Measurements from ENCODE around the gene MEG3. TPM values are rescaled to one million over a fixed set of nuclear protein-coding genes. Genes with fewer than 3 reads are reported as not detected.

The MEG3 gene
- total RNA-seq, 1 experiment from 2014 or later, result not detected

DNA sequence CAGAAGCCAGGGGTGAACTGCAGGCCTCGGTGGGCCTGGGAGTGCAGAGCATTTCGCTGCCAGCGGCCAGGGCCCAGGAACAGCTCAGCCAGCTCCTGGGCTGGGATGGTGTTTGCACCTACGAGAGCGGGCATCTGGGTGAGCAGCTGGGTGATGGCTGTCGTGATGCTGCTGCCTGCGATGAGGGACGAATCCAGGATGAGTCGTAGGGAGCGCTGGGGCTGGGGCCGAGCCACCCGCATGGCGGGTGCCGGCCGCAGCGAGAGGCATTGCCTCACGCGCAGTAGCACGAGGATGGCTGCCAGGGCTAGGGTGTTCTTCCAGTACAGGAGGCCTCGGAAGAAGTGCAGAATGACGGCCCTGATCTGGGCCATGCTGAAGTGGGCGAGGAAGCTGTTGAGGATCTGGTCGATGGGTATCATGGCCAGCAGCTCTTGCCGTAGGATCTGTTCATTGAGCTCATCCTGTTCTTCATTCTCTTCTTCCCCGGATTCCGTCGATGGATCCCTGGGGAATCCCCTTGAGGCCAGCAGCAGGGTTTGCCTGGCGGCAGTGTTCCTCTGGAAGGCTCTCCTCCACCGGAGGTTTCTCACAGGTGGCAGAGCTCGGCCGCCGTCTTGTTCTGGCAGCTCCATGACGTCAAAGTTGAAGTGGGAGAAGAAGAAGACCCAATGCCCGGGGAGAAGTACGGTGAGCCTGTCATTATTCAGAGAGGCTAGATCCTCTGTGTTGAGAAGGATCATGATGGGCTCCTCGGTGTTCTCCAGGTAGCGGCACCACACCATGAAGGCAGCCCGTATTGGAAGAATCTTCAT is 55.5 kb downstream of the MEG3 start:
- intact Hi-C loops (cut with micrococcal nuclease; ENCODE audit: unreplicated experiment), result no loop called here
- H3K27ac Mint-ChIP-seq (ENCODE audit: unreplicated experiment), result no peak overlapping the region
- CTCF ChIA-PET, result interaction anchor here (0.5 kb wide), 1 partner anchor 12 kb away, joined by 5 read pairs; no protein-coding TSS in a partner anchor
- H3K4me3 Mint-ChIP-seq (ENCODE audit: low read depth, unreplicated experiment), result no peak overlapping the region
- no peak for DNase-seq
- peaks cover 16% of the 10 kb centered on the region for H3K9me3 Mint-ChIP-seq (ENCODE audit: low read depth, unreplicated experiment)
- TF ChIP-seq, protein P1, sequence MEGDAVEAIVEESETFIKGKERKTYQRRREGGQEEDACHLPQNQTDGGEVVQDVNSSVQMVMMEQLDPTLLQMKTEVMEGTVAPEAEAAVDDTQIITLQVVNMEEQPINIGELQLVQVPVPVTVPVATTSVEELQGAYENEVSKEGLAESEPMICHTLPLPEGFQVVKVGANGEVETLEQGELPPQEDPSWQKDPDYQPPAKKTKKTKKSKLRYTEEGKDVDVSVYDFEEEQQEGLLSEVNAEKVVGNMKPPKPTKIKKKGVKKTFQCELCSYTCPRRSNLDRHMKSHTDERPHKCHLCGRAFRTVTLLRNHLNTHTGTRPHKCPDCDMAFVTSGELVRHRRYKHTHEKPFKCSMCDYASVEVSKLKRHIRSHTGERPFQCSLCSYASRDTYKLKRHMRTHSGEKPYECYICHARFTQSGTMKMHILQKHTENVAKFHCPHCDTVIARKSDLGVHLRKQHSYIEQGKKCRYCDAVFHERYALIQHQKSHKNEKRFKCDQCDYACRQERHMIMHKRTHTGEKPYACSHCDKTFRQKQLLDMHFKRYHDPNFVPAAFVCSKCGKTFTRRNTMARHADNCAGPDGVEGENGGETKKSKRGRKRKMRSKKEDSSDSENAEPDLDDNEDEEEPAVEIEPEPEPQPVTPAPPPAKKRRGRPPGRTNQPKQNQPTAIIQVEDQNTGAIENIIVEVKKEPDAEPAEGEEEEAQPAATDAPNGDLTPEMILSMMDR (IDR thresholded peaks at IDR 0.05; ENCODE audit: unreplicated experiment), result no peak
- no peaks in the 10 kb centered on the region for H3K4me1 Mint-ChIP-seq (ENCODE audit: low read depth, unreplicated experiment)
- no peaks in the 10 kb centered on the region for H3K27me3 Mint-ChIP-seq (ENCODE audit: unreplicated experiment)
- peaks cover 5% of the 10 kb centered on the region for H3K36me3 Mint-ChIP-seq (ENCODE audit: insufficient read depth, unreplicated experiment)
- no TSS peak for BruUV-seq (replicated peaks)

DNA sequence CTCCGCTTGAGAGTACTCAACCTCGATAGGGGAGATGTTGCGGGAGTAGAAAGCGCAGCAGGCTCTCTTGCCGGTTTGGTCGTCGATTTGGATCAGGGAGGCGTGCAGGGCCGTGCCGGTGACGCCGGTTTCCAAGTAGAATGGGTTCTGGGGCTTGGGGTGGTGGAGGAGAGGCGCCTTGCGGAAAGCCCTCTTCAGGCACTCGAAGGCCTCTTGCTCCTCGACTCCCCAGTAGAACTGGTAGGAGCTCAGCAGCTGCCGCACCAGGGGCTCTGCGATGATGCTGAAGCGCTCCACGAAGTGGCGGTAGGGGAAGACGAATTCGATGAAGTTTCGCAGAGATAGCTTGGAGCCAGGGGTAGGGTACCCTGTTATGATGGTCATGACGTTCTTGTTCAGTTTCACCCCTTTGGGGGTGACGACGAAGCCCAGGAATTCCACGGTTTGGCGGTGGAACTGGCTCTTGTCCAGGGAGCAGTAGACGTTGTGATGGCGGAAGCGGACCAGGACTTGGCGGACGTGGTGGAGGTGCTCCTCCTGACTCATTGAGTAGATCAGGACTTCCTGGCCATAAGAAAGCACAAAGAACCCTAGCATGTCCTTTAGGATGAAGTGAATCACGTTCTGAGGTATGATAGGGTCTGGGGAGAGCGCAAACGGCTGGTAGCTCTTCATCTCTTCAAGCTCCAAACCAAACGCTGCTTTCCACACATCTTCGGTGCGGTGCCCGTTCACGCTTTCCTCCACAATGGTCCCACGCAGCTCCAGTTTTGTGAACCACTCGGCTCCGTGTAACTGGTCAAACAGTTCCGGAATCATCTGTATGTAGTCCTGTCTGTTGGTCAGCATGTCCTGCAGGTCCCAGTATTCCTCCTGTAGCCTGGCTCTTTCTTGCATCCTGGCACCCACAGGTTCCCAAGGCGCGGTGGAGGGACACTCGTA is 56.4 kb downstream of the MEG3 start:
- no TSS peak for BruUV-seq (replicated peaks)
- Mint-ChIP-seq H3K36me3 (ENCODE audit: insufficient read depth, unreplicated experiment) (peaks cover 5% of the 10 kb centered on the region), H3K4me3 (ENCODE audit: low read depth, unreplicated experiment) (no peak overlapping the region), H3K9me3 (ENCODE audit: low read depth, unreplicated experiment) (peaks cover 16% of the 10 kb centered on the region), H3K4me1 (ENCODE audit: low read depth, unreplicated experiment) (no peaks in the 10 kb centered on the region), H3K27ac (ENCODE audit: unreplicated experiment) (no peak overlapping the region), H3K27me3 (ENCODE audit: unreplicated experiment) (no peaks in the 10 kb centered on the region)
- intact Hi-C loops (cut with micrococcal nuclease; ENCODE audit: unreplicated experiment), result no loop called here
- CTCF ChIA-PET, result interaction anchor here (0.5 kb wide), 1 partner anchor 12 kb away, joined by 5 read pairs; no protein-coding TSS in a partner anchor
- TF ChIP-seq, protein P1 (IDR thresholded peaks at IDR 0.05; ENCODE audit: unreplicated experiment), result no peak
- DNase-seq, result no peak

DNA sequence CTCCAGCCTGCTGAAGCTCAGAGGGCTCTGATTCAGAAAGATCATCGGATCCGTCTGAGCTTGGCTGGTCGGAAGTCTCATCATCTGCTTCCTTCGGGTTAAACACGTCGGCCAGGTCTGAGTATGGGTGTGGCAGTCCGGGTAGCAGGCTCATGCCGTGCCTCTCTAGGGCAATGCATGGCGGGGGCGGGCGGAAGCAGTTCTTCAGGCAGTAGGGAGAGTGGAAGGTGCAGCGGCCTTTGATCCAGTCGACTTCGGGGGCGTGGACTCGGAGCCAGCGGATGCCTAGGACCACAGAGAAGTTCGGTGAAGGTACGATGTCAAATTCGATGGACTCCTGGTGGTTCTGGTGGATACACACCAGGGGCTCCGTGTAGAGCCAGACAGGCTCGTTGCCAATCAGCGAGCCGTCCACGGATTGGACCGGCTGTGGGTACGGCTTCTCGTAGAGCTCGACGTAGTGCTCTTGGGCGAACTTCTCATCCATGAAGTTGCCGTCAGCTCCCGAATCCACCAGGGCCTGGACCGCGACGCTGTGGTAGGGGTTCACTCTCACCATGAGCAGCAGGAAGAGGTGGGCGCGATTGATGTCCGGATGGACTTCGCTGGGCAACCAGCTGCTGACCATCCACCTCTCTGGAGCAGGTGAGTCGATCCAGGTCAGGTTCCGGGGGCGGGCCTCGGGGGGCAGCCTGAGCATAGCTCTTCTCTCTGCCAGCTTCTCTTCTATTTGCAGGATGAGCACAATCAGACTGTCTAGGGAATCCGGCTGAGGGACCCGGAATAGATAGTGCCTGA is 57.3 kb downstream of the MEG3 start:
- H3K9me3 Mint-ChIP-seq (ENCODE audit: low read depth, unreplicated experiment), result peaks cover 16% of the 10 kb centered on the region
- CTCF ChIA-PET, result no interaction called here
- H3K4me1 Mint-ChIP-seq (ENCODE audit: low read depth, unreplicated experiment), result no peaks in the 10 kb centered on the region
- TF ChIP-seq, protein P1 (IDR thresholded peaks at IDR 0.05; ENCODE audit: unreplicated experiment), result no peak
- BruUV-seq (replicated peaks), result no TSS peak
- no peak overlapping the region for H3K27ac Mint-ChIP-seq (ENCODE audit: unreplicated experiment)
- intact Hi-C loops (cut with micrococcal nuclease; ENCODE audit: unreplicated experiment), result no loop called here
- no peaks in the 10 kb centered on the region for H3K27me3 Mint-ChIP-seq (ENCODE audit: unreplicated experiment)
- DNase-seq, result no peak
- H3K4me3 Mint-ChIP-seq (ENCODE audit: low read depth, unreplicated experiment), result no peak overlapping the region
- peaks cover 5% of the 10 kb centered on the region for H3K36me3 Mint-ChIP-seq (ENCODE audit: insufficient read depth, unreplicated experiment)

DNA sequence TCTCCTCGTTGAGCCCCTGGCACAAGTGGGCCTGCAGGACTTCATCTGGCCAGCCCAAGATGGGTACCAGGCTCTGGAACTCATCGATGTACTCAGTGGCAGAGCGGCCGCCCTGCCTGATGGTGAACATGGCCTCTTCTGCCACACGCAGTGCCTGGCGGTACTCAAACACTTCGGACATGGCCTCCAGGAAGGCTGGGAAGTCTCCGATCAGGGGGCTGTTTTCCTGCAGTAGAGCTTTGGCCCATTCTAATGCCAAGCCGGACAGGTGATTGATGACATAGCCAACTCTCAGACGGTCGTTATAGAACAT is 57.8 kb downstream of the MEG3 start:
- Mint-ChIP-seq H3K27me3 (ENCODE audit: unreplicated experiment) (no peaks in the 10 kb centered on the region), H3K4me3 (ENCODE audit: low read depth, unreplicated experiment) (no peak overlapping the region), H3K36me3 (ENCODE audit: insufficient read depth, unreplicated experiment) (peaks cover 5% of the 10 kb centered on the region), H3K27ac (ENCODE audit: unreplicated experiment) (no peak overlapping the region), H3K9me3 (ENCODE audit: low read depth, unreplicated experiment) (peaks cover 16% of the 10 kb centered on the region), H3K4me1 (ENCODE audit: low read depth, unreplicated experiment) (peaks cover 3% of the 10 kb centered on the region)
- no peak for DNase-seq
- BruUV-seq (replicated peaks), result no TSS peak
- intact Hi-C loops (cut with micrococcal nuclease; ENCODE audit: unreplicated experiment), result no loop called here
- CTCF ChIA-PET, result no interaction called here
- TF ChIP-seq, protein P1 (IDR thresholded peaks at IDR 0.05; ENCODE audit: unreplicated experiment), result no peak

Measured in Calu3 (cell line).